Stimulated activated CD8-positive, alpha-beta memory T cell treated with anti-CD3 and anti-CD28 coated beads, Interleukin-12 subunit alpha, Interleukin-12 subunit beta, amount 100 ng/mL, for 4 hours (primary cell): ENCODE results near the gene POGLUT2.

Source experiments
- DNase-seq: peaks from one replicate; pipeline ENCODE4 v3.0.0-alpha.2; 2020; ENCODE audit warnings: low read depth

POGLUT2 gene

GRCh38 chr13:102768909-102769308 lies 29.9 kb downstream of the POGLUT2 start:
- DNase-seq = no peak

- DNase-seq = no peak
Measured at GRCh38 chr13:102763741-102764140, 35.0 kb downstream of the POGLUT2 start.

- no peak for DNase-seq
Measured at GRCh38 chr13:102761071-102761470, 37.7 kb downstream of the POGLUT2 start.

- DNase-seq = no peak
Measured at GRCh38 chr13:102758842-102759241, 39.9 kb downstream of the POGLUT2 start.

GRCh38 chr13:102757006-102757405 lies 41.8 kb downstream of the POGLUT2 start:
- DNase-seq = no peak

- no peak for DNase-seq
Measured at GRCh38 chr13:102751886-102752285, 46.9 kb downstream of the POGLUT2 start.

GRCh38 chr13:102742506-102742905 lies 56.3 kb downstream of the POGLUT2 start:
- no peak for DNase-seq

- DNase-seq = no peak
Measured at GRCh38 chr13:102742101-102742500, 56.7 kb downstream of the POGLUT2 start.
